Daoy (cell line): ENCODE data around the gene UBE2H. TPM values are rescaled to one million over a fixed set of nuclear protein-coding genes. Genes with fewer than 3 reads are reported as not detected.
"Not testable (repeated sequence)": the region's sequence is repeated elsewhere in the genome, so short reads cannot be mapped to it uniquely, and the experiment has no call there.

Experiments
- DNase-seq: peaks from one replicate; pipeline ENCODE4 v3.0.0-alpha.2; 2015; ENCODE audit warnings: low read depth
- total RNA-seq: library from RNA; depleted of rRNA; stranded (reverse); fragments of >200 nt; shearing (Covaris generic); gene quantifications from 2 replicates; pipeline ENCODE4 v1.2.3, GENCODE V29; 2014; rRNA removed

UBE2H gene
- 39.1 and 62.4 TPM in 2 replicates for total RNA-seq

DNA sequence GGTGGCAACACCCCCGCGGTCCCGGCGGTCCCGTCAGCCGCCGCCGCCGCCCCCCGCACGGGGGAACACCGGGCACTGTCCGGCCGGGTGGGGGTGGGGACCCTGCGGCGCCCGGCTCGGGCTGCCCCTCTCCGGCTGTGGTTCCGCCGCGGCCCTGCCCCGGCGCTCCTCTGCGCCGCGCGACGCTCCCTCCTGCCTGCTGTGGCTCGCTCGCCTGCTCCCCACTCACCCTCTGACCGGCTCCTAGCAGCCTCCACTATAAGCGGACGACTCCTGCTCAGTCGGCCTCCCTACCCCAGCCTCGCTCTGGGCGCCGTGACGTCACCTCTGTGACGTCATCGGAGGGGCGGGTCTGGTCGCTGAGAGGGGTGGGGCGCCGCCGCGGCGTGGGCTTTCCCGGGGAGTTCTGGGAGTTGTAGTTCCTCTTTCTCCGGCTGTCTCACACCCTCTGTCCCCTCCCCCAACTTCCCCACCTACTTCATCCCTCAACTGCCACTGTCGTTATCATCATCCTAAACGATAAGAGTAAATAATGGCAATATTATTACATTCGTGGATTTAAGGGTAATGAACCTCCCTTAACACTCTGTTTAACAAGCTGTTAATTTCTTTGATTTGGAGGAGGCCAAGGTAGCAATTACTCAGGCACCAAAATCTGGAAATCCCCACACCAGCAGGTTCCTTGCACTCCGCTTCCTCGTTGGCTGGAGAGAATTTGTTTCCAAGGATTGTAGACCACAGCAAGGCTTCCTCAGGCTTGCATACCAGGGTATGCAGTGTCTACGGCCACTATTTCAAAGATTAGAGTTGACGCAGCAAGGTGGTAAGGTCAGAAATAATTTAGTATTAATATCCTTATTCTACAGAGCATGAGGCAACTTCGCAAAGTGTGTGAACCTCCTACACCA lies at the start of gene UBE2H:
Gene UBE2H, minus strand, starts transcription at position 308 of the 908 bp plus-strand sequence. CDS start 405 bp downstream, outside the sequence.
- peak; percentile 98 for DNase-seq

- no peak for DNase-seq
Measured at GRCh38 chr7:129998446-129998845, 45.7 kb upstream of the UBE2H start.

DNA sequence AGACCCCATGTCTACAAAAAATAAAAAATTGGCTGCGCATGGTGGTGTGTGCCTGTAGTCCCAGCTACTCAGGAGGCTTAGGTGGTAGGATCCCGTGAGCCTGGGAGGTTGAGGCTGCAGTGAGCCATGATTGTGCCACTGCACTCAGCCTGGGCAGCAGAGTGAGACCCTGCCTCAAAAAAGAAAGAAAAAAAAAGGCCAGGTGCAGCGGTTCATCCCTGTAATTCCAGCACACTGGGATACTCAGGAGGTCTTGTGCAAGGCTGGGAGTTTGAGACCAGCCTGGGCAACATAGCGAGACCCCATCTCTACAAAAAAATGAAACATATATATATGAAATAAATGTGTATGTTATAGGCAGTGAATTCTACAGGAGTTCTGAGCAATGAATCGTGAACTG lies 44.5 kb upstream of the UBE2H start:
- DNase-seq: no peak

DNA sequence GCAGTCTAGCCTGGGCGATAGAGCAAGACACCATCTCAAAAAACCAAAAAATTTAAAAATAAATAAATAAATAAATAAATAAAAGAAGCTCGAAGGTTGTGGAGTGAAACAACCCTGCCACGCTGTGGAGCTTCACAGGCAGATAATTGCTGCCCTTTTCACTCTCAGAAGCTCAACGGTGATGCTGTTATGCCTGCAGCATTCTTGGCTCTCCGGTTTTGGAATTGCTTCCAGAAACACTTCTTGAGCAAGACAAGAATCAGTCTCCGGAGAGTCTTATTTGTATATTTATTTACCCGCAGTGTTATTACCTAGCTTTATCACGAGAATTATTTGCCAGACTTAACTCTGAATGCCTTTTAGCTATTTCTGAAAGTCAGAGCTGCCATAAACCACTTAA lies 40.5 kb upstream of the UBE2H start:
- DNase-seq: no peak

GRCh38 chr7:129990403-129991192 lies 37.8 kb upstream of the UBE2H start:
- no peak for DNase-seq

GRCh38 chr7:129989466-129989865 lies 36.7 kb upstream of the UBE2H start:
- peak; percentile 58 for DNase-seq

GRCh38 chr7:129986600-129986999 lies 33.8 kb upstream of the UBE2H start:
- no peak for DNase-seq

GRCh38 chr7:129980667-129981066 lies 27.9 kb upstream of the UBE2H start:
- DNase-seq: no peak

DNA sequence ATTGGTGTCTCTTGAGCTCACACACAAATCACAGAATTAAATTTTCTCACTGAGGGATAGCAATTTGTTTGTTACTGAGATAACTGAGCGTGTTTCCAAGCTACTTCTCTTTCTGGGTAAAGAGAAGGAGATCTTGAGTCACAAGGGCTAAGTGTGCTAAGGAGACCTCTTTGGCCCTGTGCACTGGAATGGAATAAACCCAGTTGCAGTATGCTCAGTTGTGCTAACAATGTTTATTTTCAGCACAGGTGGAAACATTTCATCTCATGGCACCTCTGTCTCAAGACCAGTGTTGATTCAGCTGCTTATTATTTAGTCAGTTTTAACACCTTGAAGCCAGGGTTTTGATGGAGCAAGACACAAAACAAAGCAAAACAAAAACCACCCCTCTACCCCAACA lies 22.5 kb upstream of the UBE2H start:
- DNase-seq: no peak

DNA sequence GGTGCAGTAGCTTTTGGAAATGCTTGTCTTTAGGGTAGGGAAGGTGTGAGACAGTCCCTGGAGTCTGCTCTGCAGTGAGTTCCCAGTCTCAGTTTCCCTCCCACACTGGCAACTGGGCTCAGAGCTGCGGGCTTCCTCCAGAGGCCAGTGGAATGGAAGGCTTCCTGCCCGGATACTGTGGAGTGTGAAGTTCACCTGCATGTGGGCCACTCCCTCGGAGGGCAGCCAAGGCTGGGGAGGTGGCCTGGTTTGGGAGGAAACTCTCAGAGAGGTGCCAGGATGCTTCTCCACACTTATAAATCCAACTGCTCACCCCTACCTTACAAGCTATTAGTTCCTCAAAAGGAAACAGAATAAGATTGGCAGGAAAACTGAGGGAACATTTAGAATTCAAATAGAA lies 18.1 kb upstream of the UBE2H start:
- no peak for DNase-seq

GRCh38 chr7:129969881-129970446 lies 17.2 kb upstream of the UBE2H start:
- peak; percentile 95 for DNase-seq

GRCh38 chr7:129968592-129969383 lies 16.0 kb upstream of the UBE2H start:
- no peak for DNase-seq

DNA sequence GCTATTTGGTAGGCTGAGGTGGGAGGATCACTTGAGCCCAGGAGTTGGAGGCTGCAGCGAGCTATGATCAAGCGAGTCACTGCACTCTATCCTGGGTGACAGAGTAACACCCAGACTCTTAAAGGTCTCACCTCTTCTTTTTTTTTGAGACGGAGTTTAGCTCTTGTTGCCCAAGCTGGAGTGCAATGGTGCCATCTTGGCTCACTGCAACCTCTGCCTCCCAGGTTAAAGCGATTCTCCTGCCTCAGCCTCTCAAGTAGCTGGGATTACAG lies 7.4 kb upstream of the UBE2H start:
- not testable (repeated sequence) for DNase-seq

GRCh38 chr7:129959471-129960203 lies 6.9 kb upstream of the UBE2H start:
- no peak for DNase-seq

DNA sequence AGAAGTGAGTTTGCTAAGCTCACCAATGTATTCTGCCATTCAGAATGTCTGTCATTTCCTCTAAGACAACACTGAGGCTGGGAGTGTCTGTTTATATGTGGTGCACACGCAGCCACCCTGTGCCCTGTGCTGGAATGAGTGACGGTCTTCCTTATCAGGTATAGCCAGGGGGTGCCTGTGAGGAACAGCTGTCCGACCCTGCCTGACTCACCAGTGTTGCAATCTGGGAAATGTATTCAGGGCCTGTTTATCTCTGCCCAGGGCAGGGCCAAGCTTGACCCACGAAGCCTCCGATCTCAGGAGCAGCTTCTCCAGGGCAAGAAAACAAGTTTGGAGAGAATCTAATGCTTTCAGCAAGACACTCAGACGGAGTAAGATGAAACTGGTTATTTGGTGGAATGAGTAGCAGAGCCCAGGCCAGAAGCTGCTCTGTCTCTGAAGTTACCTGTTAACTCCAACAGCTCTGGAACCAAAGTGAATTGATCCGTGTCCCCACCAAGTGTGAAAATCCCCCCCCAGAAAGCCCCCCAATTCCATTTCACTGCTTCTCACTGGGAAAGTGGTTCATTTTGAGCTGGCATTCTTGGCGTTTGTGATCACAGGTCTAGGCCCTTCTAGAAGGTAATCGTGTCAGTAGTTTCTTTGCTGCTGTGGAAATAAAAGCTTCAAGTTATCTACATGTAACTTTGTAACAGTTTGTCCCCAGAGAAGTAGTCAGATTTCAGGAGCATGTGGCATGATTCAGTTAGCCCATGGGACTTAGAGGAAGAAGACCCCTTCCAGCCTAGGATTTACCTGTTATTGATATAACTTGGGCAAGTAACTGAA lies 6.1 kb upstream of the UBE2H start:
- DNase-seq: peak; percentile 98

GRCh38 chr7:129955993-129956543 lies 3.3 kb upstream of the UBE2H start:
- no peak for DNase-seq

- DNase-seq: peak; percentile 69
Measured at GRCh38 chr7:129952086-129952652, 591 bp downstream of the UBE2H start.

- peak; percentile 35 for DNase-seq
Measured at GRCh38 chr7:129951226-129952085, 1.3 kb downstream of the UBE2H start.

DNA sequence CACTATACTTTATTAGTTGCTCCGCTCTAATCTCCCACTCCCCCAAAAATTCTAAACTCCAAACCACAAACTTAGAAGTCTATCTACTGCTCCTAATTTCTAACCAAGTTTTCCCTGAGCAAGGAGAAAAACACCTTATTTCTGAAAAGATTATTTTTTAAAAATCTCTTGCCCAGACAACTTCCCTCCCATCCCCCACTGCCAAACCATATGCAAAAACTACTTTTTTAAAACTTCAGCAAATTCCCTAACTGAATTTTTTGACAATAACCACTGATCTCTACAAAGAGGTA lies 1.9 kb downstream of the UBE2H start:
- no peak for DNase-seq
